22Rv1 (cell line): Measurements from ENCODE around the gene SAV1.

ENCODE experiments used
- CTCF ChIP-seq: fragments of 450-650 bp; IDR thresholded peaks from 2 replicates; pipeline ENCODE4 v1.5.1; 2017; ENCODE audit warnings: mild to moderate bottlenecking
- ZFX ChIP-seq: fragments of 450-650 bp; IDR thresholded peaks from 2 replicates; pipeline ENCODE4 v1.6.1; 2017; ENCODE audit warnings: antibody characterized with exemption, borderline replicate concordance

DNA sequence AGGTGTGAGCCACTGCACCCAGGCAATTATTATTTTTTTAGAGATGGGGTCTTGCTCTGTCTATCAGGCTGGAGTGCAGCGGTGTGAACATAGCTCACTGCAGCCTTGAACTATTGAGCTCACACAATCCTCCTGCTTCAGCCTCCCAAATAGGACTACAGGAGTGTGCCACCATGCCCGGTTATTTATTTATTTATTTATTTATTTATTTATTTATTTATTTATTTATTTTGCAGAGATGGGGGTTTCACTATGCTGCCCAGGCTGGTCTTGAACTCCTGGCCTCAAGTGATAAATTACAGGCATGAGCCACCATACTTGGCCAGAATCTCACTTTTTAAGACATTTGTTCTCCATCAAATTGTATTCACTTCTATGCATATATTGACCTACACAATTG is 51.8 kb downstream of the SAV1 start:
- TF ChIP-seq CTCF: no peak
- TF ChIP-seq ZFX: no peak
